ENCODE measurements around the gene HBD. TPM values are rescaled to one million over a fixed set of nuclear protein-coding genes. Genes with fewer than 3 reads are reported as not detected.
"Not testable (repeated sequence)": the region's sequence is repeated elsewhere in the genome, so short reads cannot be mapped to it uniquely, and the experiment has no call there.

HBD gene
- total RNA-seq, 1 experiment from 2014 or later = not detected

DNA sequence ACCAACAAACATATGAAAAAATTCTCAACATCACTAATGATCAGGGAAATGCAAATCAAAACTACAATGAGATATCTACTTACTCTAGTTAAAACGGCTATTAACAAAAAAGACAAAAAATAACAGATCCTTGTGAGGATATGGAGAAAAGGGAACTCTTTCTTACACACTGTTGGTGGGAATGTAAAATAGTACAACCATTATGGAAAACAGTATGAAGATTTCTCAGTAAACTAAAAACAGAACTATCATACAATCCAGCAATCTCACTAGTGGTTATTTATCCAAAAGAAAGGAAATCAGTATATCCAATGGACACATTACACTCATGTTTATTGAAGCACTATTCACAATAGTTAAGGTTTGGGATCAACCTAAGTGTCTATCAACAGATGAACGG is 31.5 kb upstream of the HBD start:
- Histone ChIP-seq H3K27me3 (replicated peaks; ENCODE audit: control insufficient read depth, insufficient read depth, low read length) (no peaks in the 10 kb centered on the region; the same call in 1 of the 2 replicates), H3K9me3 (no peaks in the 10 kb centered on the region), H3K4me1 (no peaks in the 10 kb centered on the region), H3K4me3 (ENCODE audit: low read depth, low read length) (no peak overlapping the region), H3K36me3 (ENCODE audit: control insufficient read depth, insufficient read depth, low read length) (no peaks in the 10 kb centered on the region)
- H3K27ac Mint-ChIP-seq (ENCODE audit: unreplicated experiment) = no peak overlapping the region
- BruUV-seq (replicated peaks) = no TSS peak
- TF ChIP-seq, protein P1, sequence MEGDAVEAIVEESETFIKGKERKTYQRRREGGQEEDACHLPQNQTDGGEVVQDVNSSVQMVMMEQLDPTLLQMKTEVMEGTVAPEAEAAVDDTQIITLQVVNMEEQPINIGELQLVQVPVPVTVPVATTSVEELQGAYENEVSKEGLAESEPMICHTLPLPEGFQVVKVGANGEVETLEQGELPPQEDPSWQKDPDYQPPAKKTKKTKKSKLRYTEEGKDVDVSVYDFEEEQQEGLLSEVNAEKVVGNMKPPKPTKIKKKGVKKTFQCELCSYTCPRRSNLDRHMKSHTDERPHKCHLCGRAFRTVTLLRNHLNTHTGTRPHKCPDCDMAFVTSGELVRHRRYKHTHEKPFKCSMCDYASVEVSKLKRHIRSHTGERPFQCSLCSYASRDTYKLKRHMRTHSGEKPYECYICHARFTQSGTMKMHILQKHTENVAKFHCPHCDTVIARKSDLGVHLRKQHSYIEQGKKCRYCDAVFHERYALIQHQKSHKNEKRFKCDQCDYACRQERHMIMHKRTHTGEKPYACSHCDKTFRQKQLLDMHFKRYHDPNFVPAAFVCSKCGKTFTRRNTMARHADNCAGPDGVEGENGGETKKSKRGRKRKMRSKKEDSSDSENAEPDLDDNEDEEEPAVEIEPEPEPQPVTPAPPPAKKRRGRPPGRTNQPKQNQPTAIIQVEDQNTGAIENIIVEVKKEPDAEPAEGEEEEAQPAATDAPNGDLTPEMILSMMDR (IDR thresholded peaks at IDR 0.05; ENCODE audit: insufficient read depth in 1 of 2, low read depth in 1 of 2, low read length in 1 of 2, severe bottlenecking in 1 of 2, unreplicated experiment in 1 of 2) = no peak
- intact Hi-C loops (cut with micrococcal nuclease; ENCODE audit: unreplicated experiment) = no loop called here
- POLR2A ChIA-PET = no interaction called here
- H3K36me3 Mint-ChIP-seq (ENCODE audit: insufficient read depth, unreplicated experiment) = no peaks in the 10 kb centered on the region
- CTCF ChIA-PET = no interaction called here
- no peaks in the 10 kb centered on the region for H3K4me1 Mint-ChIP-seq (ENCODE audit: low read depth, unreplicated experiment)
- no peaks in the 10 kb centered on the region for H3K9me3 Mint-ChIP-seq (ENCODE audit: unreplicated experiment)
- H3K4me3 Mint-ChIP-seq (ENCODE audit: unreplicated experiment) = no peak overlapping the region
- DNase-seq = no peak
- peaks cover 22% of the 10 kb centered on the region for H3K27me3 Mint-ChIP-seq (ENCODE audit: insufficient read depth, unreplicated experiment)

DNA sequence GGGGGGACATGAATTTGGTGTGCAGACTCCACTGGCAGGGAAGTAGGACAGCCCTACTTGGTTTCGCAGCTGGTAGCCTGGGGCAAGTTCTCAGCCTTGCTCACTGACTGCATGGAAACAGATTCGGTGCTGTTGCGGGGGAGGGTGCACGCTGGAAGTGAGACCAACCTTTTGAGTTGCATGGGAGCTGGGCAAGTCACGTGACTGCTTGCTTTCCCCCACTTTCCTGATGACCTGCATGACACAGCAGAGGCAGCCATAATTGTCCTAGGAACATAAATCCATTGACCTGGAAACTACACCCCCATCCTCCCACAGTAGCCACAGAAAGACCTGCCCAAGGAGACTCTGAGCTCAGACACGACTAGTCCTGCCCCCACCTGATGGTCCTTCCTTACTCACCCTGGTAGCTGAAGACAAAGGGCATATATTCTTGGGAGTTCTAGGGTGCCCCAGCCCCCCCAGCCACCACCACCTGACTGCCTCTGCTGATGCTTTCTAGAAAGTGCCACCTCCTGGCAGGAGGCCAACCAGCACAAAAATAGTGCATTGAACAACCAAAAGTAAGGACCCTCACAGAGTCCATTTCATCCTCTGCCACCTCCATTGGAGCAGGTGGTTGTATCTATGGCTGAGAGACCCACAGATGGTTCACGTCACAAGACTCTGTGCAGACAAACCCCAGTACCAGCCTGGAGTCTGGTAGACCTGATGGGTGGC is 24.4 kb upstream of the HBD start:
- no peak for DNase-seq
- Histone ChIP-seq H3K36me3 (ENCODE audit: control insufficient read depth, insufficient read depth, low read length) (no peaks in the 10 kb centered on the region), H3K27me3 (replicated peaks; ENCODE audit: control insufficient read depth, insufficient read depth, low read length) (no peaks in the 10 kb centered on the region), H3K4me1 (no peaks in the 10 kb centered on the region), H3K9me3 (no peaks in the 10 kb centered on the region), H3K4me3 (ENCODE audit: low read depth, low read length) (no peak overlapping the region)
- POLR2A ChIA-PET = no interaction called here
- no peaks in the 10 kb centered on the region for H3K4me1 Mint-ChIP-seq (ENCODE audit: low read depth, unreplicated experiment)
- CTCF ChIA-PET = no interaction called here
- H3K36me3 Mint-ChIP-seq (ENCODE audit: insufficient read depth, unreplicated experiment) = no peaks in the 10 kb centered on the region
- intact Hi-C loops (cut with micrococcal nuclease; ENCODE audit: unreplicated experiment) = no loop called here
- no peak overlapping the region for H3K4me3 Mint-ChIP-seq (ENCODE audit: unreplicated experiment)
- H3K27me3 Mint-ChIP-seq (ENCODE audit: insufficient read depth, unreplicated experiment) = peaks cover 12% of the 10 kb centered on the region
- H3K27ac Mint-ChIP-seq (ENCODE audit: unreplicated experiment) = no peak overlapping the region
- H3K9me3 Mint-ChIP-seq (ENCODE audit: unreplicated experiment) = no peaks in the 10 kb centered on the region
- no TSS peak for BruUV-seq (replicated peaks)
- TF ChIP-seq, protein P1 (IDR thresholded peaks at IDR 0.05; ENCODE audit: insufficient read depth in 1 of 2, low read depth in 1 of 2, low read length in 1 of 2, severe bottlenecking in 1 of 2, unreplicated experiment in 1 of 2) = no peak

DNA sequence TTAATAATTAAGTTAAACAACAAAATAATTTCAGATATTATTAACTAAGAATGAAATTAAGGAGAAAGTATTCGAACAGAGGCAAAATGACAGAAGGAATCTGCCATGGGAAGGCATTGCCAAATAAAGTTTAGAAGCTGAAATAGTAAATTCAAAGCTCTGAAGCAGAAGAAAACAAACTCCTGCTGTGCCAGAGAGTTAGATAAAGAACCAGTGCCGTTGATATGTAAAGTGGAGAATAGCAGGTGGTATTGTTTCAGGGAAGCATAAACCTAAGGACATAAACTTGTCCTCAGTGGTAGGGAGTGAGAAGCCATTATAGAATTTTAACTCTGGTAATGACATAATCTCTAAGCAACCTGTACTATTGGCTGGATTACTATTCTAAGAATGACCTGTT is 23.0 kb upstream of the HBD start:
- no peak overlapping the region for H3K4me3 Mint-ChIP-seq (ENCODE audit: unreplicated experiment)
- no peak overlapping the region for H3K4me3 ChIP-seq (ENCODE audit: low read depth, low read length)

DNA sequence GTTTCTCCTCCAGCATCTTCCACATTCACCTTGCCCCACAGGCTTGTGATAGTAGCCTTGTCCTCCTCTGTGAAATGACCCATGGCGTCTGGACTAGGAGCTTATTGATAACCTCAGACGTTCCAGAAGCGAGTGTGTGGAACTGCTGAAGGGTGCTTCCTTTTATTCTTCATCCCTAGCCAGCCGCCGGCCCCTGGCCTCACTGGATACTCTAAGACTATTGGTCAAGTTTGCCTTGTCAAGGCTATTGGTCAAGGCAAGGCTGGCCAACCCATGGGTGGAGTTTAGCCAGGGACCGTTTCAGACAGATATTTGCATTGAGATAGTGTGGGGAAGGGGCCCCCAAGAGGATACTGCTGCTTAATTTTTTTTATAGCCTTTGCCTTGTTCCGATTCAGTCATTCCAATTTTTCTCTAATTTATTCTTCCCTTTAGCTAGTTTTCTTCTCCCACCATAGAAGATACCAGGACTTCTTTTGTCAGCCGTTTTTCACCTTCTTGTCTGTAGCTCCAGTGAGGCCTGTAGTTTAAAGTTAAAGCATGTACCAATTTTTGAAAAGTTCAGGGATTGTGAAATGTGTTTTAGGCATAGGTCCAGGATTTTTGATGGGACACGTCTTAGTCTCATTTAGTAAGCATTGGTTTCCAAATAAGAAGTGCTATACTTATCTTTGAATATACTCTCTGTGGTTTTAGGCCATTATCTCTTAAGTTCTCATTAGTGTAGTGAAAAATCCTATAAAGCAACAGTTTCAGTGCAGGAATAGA is 20.5 kb upstream of the HBD start, which contains the start of gene HBG2:
TSS of gene HBG2 (minus strand) at position 136 of the 768 bp plus-strand sequence. CDS start at position 83, 53 bp downstream.
- H3K27me3 Mint-ChIP-seq (ENCODE audit: insufficient read depth, unreplicated experiment) = peaks cover 18% of the 10 kb centered on the region
- CTCF ChIA-PET; H3K27ac Mint-ChIP-seq (ENCODE audit: unreplicated experiment); intact Hi-C loops (cut with micrococcal nuclease; ENCODE audit: unreplicated experiment); H3K9me3 ChIP-seq; BruUV-seq (replicated peaks); DNase-seq; H3K4me1 Mint-ChIP-seq (ENCODE audit: low read depth, unreplicated experiment); H3K36me3 Mint-ChIP-seq (ENCODE audit: insufficient read depth, unreplicated experiment); H3K4me1 ChIP-seq; POLR2A ChIA-PET; H3K9me3 Mint-ChIP-seq (ENCODE audit: unreplicated experiment); H3K4me3 Mint-ChIP-seq (ENCODE audit: unreplicated experiment); H3K27me3 ChIP-seq (replicated peaks; ENCODE audit: control insufficient read depth, insufficient read depth, low read length); H3K36me3 ChIP-seq (ENCODE audit: control insufficient read depth, insufficient read depth, low read length); H3K4me3 ChIP-seq (ENCODE audit: low read depth, low read length): not testable (repeated sequence)

More for the DNA sequence above, 23.0 kb upstream of the HBD start:
- Mint-ChIP-seq H3K9me3 (ENCODE audit: unreplicated experiment) (no peaks in the 10 kb centered on the region), H3K36me3 (ENCODE audit: insufficient read depth, unreplicated experiment) (no peaks in the 10 kb centered on the region), H3K4me1 (ENCODE audit: low read depth, unreplicated experiment) (no peaks in the 10 kb centered on the region), H3K27me3 (ENCODE audit: insufficient read depth, unreplicated experiment) (peaks cover 13% of the 10 kb centered on the region), H3K27ac (ENCODE audit: unreplicated experiment) (no peak overlapping the region)
- no peak for DNase-seq
- no peaks in the 10 kb centered on the region for H3K36me3 ChIP-seq (ENCODE audit: control insufficient read depth, insufficient read depth, low read length)
- no peaks in the 10 kb centered on the region for H3K9me3 ChIP-seq
- ChIA-PET POLR2A (no interaction called here), CTCF (no interaction called here)
- intact Hi-C loops (cut with micrococcal nuclease; ENCODE audit: unreplicated experiment) = no loop called here
- H3K27me3 ChIP-seq (replicated peaks; ENCODE audit: control insufficient read depth, insufficient read depth, low read length) = no peaks in the 10 kb centered on the region
- no peaks in the 10 kb centered on the region for H3K4me1 ChIP-seq
- no TSS peak for BruUV-seq (replicated peaks)
- TF ChIP-seq, protein P1 (IDR thresholded peaks at IDR 0.05; ENCODE audit: insufficient read depth in 1 of 2, low read depth in 1 of 2, low read length in 1 of 2, severe bottlenecking in 1 of 2, unreplicated experiment in 1 of 2) = no peak

DNA sequence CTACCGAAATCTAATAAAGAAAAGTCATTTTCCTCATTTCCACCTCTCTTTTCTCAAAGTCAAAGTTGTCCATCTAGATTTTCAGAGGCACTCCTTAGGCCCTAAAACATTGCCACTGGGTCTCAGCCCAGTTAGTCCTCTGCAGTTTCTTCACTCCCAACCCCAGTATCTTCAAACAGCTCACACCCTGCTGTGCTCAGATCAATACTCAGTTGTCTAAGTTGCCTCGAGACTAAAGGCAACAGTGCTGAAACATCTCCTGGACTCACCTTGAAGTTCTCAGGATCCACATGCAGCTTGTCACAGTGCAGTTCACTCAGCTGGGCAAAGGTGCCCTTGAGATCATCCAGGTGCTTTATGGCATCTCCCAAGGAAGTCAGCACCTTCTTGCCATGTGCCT is 19.7 kb upstream of the HBD start:
- DNase-seq; H3K4me3 Mint-ChIP-seq (ENCODE audit: unreplicated experiment); H3K27me3 ChIP-seq (replicated peaks; ENCODE audit: control insufficient read depth, insufficient read depth, low read length); POLR2A ChIA-PET; intact Hi-C loops (cut with micrococcal nuclease; ENCODE audit: unreplicated experiment); H3K36me3 Mint-ChIP-seq (ENCODE audit: insufficient read depth, unreplicated experiment); H3K9me3 ChIP-seq; H3K27ac Mint-ChIP-seq (ENCODE audit: unreplicated experiment); H3K4me3 ChIP-seq (ENCODE audit: low read depth, low read length); H3K4me1 Mint-ChIP-seq (ENCODE audit: low read depth, unreplicated experiment); H3K4me1 ChIP-seq; BruUV-seq (replicated peaks); CTCF ChIA-PET; H3K36me3 ChIP-seq (ENCODE audit: control insufficient read depth, insufficient read depth, low read length); H3K9me3 Mint-ChIP-seq (ENCODE audit: unreplicated experiment): not testable (repeated sequence)
- peaks cover 18% of the 10 kb centered on the region for H3K27me3 Mint-ChIP-seq (ENCODE audit: insufficient read depth, unreplicated experiment)

Data from Caco-2 (cell line).